GM18873 (cell line): Measurements from ENCODE around the gene NAP1L5.

Source experiments
- ATAC-seq: cut with Tn5 transposase; IDR thresholded peaks from one replicate; pipeline ENCODE4 v1.9.1; 2021; ENCODE audit warnings: mild to moderate bottlenecking, moderate library complexity, moderate number of reproducible peaks; ENCODE audit not compliant: unreplicated experiment, low FRiP score

The NAP1L5 gene

DNA sequence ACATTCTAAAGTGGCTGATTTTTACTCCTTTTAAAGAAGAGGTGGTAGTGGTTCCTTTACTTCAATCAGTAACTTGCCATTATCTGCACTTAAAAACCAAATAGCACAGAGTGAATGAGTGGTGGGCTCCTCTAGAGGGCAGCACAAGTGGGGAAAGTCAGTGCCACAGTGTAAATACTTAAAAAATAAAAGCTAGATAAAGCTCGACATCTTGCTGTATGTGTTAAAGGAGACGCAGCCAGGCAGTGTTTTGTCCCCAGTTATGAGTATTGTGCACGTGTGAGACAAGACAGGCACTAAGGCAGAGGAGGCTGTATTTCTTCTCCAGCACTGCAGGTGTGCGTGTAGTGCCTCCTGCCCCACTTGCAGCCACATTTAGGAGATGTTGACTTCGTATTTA is 24.6 kb downstream of the NAP1L5 start:
- ATAC-seq = no peak

DNA sequence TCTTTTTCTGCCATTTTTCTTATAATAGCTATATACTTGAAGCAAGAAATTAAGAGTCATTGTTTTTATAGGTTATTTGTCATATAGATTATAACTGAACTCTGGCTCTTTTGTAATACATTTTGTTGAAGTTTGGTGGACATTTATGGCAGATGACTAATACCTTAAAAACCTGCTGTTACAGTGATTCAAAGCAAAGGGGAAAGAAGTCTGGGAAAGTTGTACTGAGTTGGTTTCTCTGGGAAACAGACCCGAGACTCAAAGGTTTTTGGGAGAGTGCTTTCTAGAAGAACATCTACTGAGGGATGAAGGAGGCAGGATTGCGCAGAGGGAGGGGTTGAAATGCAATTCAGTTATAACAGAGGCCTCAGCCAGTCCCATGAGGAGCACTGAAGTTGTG is 35.9 kb downstream of the NAP1L5 start:
- ATAC-seq = no peak

DNA sequence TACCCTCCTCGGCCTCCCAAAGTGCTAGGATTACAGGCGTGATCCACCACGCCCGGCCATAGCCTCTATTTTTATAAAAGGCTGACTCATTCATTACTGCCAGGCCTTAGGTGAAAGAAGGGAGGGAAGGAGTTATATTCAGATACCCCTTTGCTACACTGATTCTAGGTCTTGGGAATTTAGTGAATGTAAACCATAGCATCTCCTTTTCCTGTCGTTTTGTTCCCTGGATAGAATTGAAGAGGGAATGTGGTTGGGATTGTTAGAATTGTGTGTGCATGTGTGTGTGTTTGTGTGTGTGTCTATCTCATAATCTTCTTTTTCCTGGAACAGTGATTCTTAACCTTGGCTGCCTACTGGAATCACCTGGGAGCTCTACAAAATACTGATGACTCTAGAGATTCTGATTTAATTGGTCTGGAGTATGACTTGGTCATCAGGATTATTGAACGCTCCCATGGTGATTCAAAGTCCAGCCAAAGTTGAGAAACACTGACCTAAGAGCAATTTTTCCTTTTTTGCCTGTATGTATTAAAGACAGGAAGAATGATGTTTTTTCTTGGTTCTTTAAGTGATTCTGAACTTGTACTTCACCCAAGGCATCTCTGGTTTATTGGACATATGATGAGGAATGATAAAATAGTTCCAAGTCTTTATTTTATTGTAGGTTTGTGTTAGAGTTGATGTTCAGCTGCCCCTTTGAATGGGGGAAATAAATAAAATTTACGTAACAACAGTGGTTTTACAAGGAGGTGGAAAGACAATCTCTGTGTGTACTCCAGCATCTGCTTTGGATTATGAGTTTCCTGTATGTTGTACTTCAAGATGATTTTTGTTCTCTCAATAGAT is 37.0 kb downstream of the NAP1L5 start:
- no peak for ATAC-seq

- ATAC-seq = no peak
Measured at GRCh38 chr4:88659890-88660208, 37.8 kb downstream of the NAP1L5 start.

DNA sequence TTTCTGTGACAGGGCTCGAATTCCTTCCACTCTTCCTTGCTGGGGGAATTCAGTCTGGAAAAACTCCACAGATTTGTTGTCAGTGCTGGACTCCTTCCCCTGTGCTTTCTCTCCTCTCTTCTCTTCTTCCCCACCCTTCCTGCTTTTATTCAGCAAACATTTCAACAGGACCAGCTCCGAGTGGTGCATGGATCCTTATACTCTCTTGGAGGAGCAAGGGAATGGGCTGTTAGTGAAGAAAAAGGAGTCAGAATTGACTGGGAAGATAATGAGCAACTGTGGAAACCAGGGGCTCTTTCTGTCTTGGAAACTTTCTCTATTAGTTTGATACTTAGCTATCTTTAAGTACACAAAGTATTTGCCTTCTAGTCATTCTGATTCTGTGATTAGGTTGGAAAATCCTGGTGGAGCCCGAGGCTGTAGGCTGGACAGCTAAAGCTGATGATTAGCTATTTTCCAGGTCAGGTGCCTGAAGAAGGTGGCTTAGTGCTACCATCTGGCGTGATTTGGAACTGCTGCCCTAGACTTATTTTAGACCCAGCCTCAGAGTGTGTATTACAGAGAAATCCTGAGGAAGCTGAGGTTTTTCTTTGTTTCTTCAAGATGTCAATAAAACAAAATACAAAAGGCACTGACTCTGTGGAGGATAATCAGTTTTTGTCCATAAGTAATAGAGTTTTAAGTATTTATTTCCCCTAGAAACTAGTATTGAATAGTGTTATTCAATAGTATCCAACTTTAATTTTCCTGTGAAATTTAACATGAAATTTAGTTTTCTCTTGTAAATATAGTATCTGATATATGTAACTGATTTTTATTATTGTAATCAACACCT is 38.4 kb downstream of the NAP1L5 start:
- peak; percentile 92 for ATAC-seq

DNA sequence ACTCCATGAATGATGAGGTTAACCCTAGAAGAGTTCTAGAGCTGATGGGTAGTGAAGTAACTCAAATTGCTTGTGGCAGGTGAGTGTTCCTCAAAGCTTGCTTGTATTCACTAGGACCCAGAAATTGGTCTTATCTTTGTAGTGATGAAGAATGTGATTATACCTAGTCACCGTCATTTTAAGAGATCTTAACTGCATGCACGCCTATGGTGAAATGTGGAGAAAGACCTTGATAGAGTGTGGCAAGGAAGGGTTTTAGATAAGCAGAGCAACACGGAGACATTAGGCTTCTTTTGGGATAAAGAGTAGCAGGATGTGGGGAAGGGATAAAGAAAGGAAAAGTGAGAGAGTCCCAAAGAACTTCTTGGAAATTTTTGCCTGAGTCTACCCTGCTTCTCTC is 42.4 kb downstream of the NAP1L5 start:
- no peak for ATAC-seq

- no peak for ATAC-seq
Measured at GRCh38 chr4:88653371-88653946, 44.2 kb downstream of the NAP1L5 start.

DNA sequence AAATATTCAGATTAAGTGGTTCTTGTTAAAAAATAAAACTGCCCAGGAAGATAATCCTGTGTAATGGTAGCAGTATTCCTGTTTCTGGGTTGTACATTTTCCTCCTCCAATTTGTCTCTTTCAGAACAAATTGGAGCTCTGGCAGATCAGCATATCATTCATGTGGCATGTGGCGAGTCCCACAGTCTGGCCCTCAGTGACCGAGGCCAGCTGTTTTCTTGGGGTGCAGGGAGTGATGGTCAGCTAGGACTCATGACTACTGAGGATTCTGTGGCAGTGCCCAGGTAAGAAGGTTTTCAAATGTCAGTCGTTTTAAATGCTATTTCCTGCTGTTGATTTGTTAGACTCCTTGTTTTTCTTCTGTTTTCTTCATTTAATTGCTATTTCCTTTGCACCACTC is 47.9 kb downstream of the NAP1L5 start:
- no peak for ATAC-seq

DNA sequence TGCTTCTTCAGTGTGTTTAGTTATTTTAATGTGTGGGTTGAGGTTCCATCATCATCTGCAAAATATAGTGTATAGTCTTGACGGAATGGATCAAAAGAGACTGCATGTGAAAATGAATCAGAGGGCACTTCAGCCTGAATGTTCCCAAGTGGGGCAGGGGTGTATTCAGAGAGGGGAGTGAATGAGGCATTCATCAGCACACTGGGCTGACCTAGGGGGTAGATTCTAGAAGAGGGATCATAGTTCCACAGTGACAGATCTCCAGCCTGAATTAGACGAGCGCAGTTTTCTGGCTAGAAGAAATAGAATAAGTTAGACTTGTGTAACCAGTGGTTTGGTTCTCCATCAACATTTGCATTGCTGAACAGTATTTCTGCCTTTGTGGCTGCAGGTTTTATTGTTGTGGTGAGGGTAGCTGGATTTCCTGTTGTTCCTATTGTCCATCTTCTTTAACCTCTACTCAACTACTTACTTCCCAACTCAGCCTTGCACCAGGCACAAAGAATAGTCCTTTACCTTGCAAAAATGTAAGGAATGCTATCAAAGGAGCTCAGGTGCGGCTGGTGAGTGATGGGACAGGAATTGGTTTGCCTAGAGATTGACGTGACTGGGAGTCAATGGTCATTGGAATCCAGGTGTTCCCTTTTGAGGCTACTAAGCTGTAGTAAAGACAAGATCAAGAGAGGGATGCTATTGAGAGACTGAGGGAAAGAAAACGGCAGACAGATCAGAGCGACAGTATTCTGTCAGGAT is 50.9 kb downstream of the NAP1L5 start:
- ATAC-seq = no peak

GRCh38 chr4:88645994-88646393 is 51.6 kb downstream of the NAP1L5 start:
- no peak for ATAC-seq
